ENCODE data around the gene ARHGAP44. TPM values are rescaled to one million over a fixed set of nuclear protein-coding genes. Genes with fewer than 3 reads are reported as not detected.

Gene ARHGAP44
- total and polyA plus RNA-seq, 2 donors (not counting 1 experiment from before 2014, with no cell fraction given) = 0.78 to 11.6 TPM

DNA sequence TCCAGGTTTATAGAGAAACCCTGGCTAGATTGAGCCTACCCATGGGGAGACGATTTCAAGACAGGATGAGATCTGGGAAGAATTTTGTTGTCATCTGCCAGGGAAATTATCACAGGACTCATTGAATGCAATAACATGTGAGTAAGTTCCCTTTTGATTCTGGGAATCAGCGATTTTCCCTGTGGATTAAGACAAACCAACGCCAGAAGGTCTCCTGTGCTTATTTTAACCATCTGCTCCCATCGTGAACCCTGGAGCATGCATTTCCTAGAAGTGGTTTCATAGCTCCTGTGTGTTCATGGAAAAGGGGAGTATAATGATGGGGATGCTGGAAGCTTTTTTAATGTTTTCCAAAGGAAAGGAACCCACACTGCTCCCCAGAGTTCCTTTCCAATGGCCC, 21.0 kb upstream of the ARHGAP44 start:
- Histone ChIP-seq H3K4me3 (ENCODE audit: control extremely low read depth in 1 of 5, extremely low read depth in 1 of 5, insufficient read depth in 1 of 5, low read depth in 2 of 5, low read length in 4 of 5) (no peak overlapping the region), H2AFZ (ENCODE audit: insufficient read depth, low read depth, low read length, poor library complexity, severe bottlenecking) (no peak overlapping the region), H4K20me1 (ENCODE audit: control insufficient read depth, insufficient read depth, low read length, poor library complexity, severe bottlenecking) (no peaks in the 10 kb centered on the region), H3K36me3 (replicated peaks in 1 of 2; ENCODE audit: control extremely low read depth in 1 of 2, control insufficient read depth in 1 of 2, extremely low read depth in 1 of 2, insufficient read depth in 2 of 2, low read length in 1 of 2) (no peaks in the 10 kb centered on the region), H3K9me3 (ENCODE audit: control extremely low read depth in 1 of 3, control insufficient read depth in 2 of 3, insufficient read depth in 1 of 3, low read length in 2 of 3) (no peaks in the 10 kb centered on the region), H3K9ac (ENCODE audit: low read length) (no peak overlapping the region), H3K27ac (ENCODE audit: low read length in 2 of 2) (no peak overlapping the region), H3K27me3 (replicated peaks in 1 of 4; ENCODE audit: control extremely low read depth in 1 of 4, control insufficient read depth in 3 of 4, insufficient read depth in 4 of 4, low read length in 3 of 4) (peaks cover 0 to 4% (median 0%) of the 10 kb centered on the region in 4 experiments), H3K4me1 (ENCODE audit: control insufficient read depth in 2 of 2, insufficient read depth in 2 of 2, low read length in 2 of 2) (peaks cover 0 to 3% of the 10 kb centered on the region in 2 donors), H3K4me2 (replicated peaks; ENCODE audit: low read depth, low read length, poor library complexity, severe bottlenecking) (no peak overlapping the region), H3K79me2 (ENCODE audit: control insufficient read depth, insufficient read depth, low read length) (no peaks in the 10 kb centered on the region)
- H3K4me1 Mint-ChIP-seq = no peaks in the 10 kb centered on the region
- no peak overlapping the region for H3K27ac Mint-ChIP-seq
- ATAC-seq (ENCODE audit: low read depth) (no peak), DNase-seq (no peak)
- 87% methylated on average over 3 of the region's 4 CpGs for WGBS (ENCODE audit: insufficient coverage)
- ChIA-PET CTCF (no interaction called here), POLR2A (no interaction called here)
- H3K9me3 Mint-ChIP-seq (ENCODE audit: insufficient read depth) = no peaks in the 10 kb centered on the region
- H3K4me3 Mint-ChIP-seq = no peak overlapping the region
- H3K27me3 Mint-ChIP-seq = peaks cover 5% of the 10 kb centered on the region
- TF ChIP-seq EZH2 (IDR thresholded peaks at IDR 0.05; ENCODE audit: borderline replicate concordance, insufficient read depth, low read depth, low read length, poor library complexity, severe bottlenecking) (no peak), CTCF (IDR thresholded peaks at IDR 0.05) (no peak)
- intact Hi-C loops (cut with micrococcal nuclease) = no loop called here

GRCh38 chr17:12769981-12770380, 19.3 kb upstream of the ARHGAP44 start:
- H3K27ac Mint-ChIP-seq = no peak overlapping the region
- intact Hi-C loops (cut with micrococcal nuclease) = no loop called here

More at GRCh38 chr17:12769981-12770380, 19.3 kb upstream of the ARHGAP44 start:
- Histone ChIP-seq H2AFZ (ENCODE audit: insufficient read depth, low read depth, low read length, poor library complexity, severe bottlenecking) (no peak overlapping the region), H3K79me2 (ENCODE audit: control insufficient read depth, insufficient read depth, low read length) (no peaks in the 10 kb centered on the region), H3K36me3 (replicated peaks in 1 of 2; ENCODE audit: control extremely low read depth in 1 of 2, control insufficient read depth in 1 of 2, extremely low read depth in 1 of 2, insufficient read depth in 2 of 2, low read length in 1 of 2) (no peaks in the 10 kb centered on the region), H3K4me1 (ENCODE audit: control insufficient read depth in 2 of 2, insufficient read depth in 2 of 2, low read length in 2 of 2) (peaks cover 0 to 3% of the 10 kb centered on the region in 2 donors), H3K4me2 (replicated peaks; ENCODE audit: low read depth, low read length, poor library complexity, severe bottlenecking) (no peak overlapping the region), H4K20me1 (ENCODE audit: control insufficient read depth, insufficient read depth, low read length, poor library complexity, severe bottlenecking) (no peaks in the 10 kb centered on the region), H3K27ac (ENCODE audit: low read length in 2 of 2) (no peak overlapping the region), H3K9ac (ENCODE audit: low read length) (no peak overlapping the region), H3K9me3 (ENCODE audit: control extremely low read depth in 1 of 3, control insufficient read depth in 2 of 3, insufficient read depth in 1 of 3, low read length in 2 of 3) (no peaks in the 10 kb centered on the region), H3K27me3 (replicated peaks in 1 of 4; ENCODE audit: control extremely low read depth in 1 of 4, control insufficient read depth in 3 of 4, insufficient read depth in 4 of 4, low read length in 3 of 4) (no peaks in the 10 kb centered on the region), H3K4me3 (ENCODE audit: control extremely low read depth in 1 of 5, extremely low read depth in 1 of 5, insufficient read depth in 1 of 5, low read depth in 2 of 5, low read length in 4 of 5) (no peak overlapping the region)
- Mint-ChIP-seq H3K4me3 (no peak overlapping the region), H3K27me3 (peaks cover under 1% of the 10 kb centered on the region), H3K9me3 (ENCODE audit: insufficient read depth) (no peaks in the 10 kb centered on the region), H3K4me1 (no peaks in the 10 kb centered on the region)
- CTCF ChIA-PET = no interaction called here
- ATAC-seq (ENCODE audit: low read depth) (no peak), DNase-seq (no peak)
- POLR2A ChIA-PET = no interaction called here
- no peak for TF ChIP-seq EZH2 (IDR thresholded peaks at IDR 0.05; ENCODE audit: borderline replicate concordance, insufficient read depth, low read depth, low read length, poor library complexity, severe bottlenecking)
- WGBS (ENCODE audit: insufficient coverage) = 94% methylated on average over 6 of the region's 6 CpGs

Data from B cell (primary cell).